Ishikawa (cell line): ENCODE data around the gene PPP1R18.

Source experiments
- EGR1 ChIP-seq: IDR thresholded peaks from 2 replicates; pipeline ENCODE4 v1.6.1; 2012
- EP300 ChIP-seq: IDR thresholded peaks from 2 replicates; pipeline ENCODE4 v1.6.1; 2012; ENCODE audit warnings: borderline replicate concordance
- MAX ChIP-seq: IDR thresholded peaks from 2 replicates; pipeline ENCODE4 v1.6.1; 2012
- RAD21 ChIP-seq: IDR thresholded peaks from 2 replicates; pipeline ENCODE4 v1.6.1; 2012; ENCODE audit warnings: low read depth
- REST ChIP-seq: IDR thresholded peaks from 2 replicates; pipeline ENCODE4 v1.6.1; 2012; ENCODE audit warnings: low read depth, mild to moderate bottlenecking
- TAF1 ChIP-seq: IDR thresholded peaks from 2 replicates; pipeline ENCODE4 v1.6.1; 2012; ENCODE audit warnings: low read depth, mild to moderate bottlenecking
- TCF12 ChIP-seq: IDR thresholded peaks from 2 replicates; pipeline ENCODE4 v1.6.1; 2012; ENCODE audit warnings: low read depth
- YY1 ChIP-seq: IDR thresholded peaks from 2 replicates; pipeline ENCODE4 v1.6.1; 2012; ENCODE audit warnings: low read depth

DNA sequence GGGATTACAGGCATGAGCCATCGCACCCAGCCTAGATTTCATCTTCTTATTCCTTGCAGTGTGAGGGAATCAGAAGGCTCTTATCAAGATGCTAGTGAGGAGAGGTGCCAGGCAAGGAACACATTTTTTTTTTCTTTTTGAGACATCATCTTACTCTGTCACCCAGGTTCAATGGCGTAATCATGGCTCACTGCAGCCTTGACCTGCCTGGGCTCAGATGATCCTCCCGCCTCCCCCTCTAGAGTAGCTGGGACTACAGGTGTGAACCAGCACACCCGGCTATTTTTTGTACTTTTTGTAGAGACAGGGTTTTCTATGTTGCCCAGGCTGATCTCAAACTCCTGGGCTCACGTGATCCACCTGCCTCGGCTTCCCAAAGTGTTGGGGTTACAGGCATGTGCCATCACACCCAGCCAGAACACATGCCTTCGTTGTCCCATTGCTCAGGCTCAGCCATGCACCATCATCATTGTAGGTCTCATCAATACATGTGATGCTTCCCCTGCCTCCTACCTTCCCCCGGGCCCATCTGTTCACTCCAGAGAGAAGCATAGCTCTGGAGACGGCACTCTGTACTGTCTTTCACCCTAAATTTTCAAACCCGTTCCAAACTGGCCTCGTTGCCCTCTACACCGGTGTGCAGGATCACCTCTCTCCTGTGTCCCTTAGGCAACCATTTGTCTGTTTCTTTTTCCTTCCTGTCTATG is 45.9 kb upstream of the PPP1R18 start:
- TF ChIP-seq RAD21 (no peak), TCF12 (no peak), YY1 (no peak), MAX (no peak), REST (no peak), EGR1 (no peak), TAF1 (no peak), EP300 (no peak)
